GM12891 (cell line): ENCODE measurements around the gene PHKA2.

Source experiments
- DNase-seq: peaks from one replicate; pipeline ENCODE4 v3.0.0; 2011; ENCODE audit warnings: low spot score; ENCODE audit not compliant: insufficient read length
- FAIRE-seq: peaks from 2 replicates; lab custom pipeline; 2011; peaks lifted over from hg19 to GRCh38; lab: Jason Lieb, UNC
- PAX5 ChIP-seq: IDR thresholded peaks from 2 replicates; pipeline ENCODE4 v1.6.1; 2011; ENCODE audit warnings: low read length, moderate library complexity, mild to moderate bottlenecking; ENCODE audit not compliant: insufficient read depth, severe bottlenecking
- POLR2A ChIP-seq: IDR thresholded peaks from 2 replicates; pipeline ENCODE4 v1.6.1; 2011; ENCODE audit warnings: low read depth, low read length, control low read depth
- POLR2AphosphoS5 ChIP-seq: IDR thresholded peaks from 2 replicates; pipeline ENCODE4 v1.6.1; 2011; ENCODE audit warnings: low read depth, low read length, control low read depth
- POU2F2 ChIP-seq: IDR thresholded peaks from 2 replicates; pipeline ENCODE4 v1.6.1; 2011; ENCODE audit warnings: low read depth, mild to moderate bottlenecking, control low read depth, low read length, moderate library complexity
- SPI1 ChIP-seq: IDR thresholded peaks from 2 replicates; pipeline ENCODE4 v1.6.1; 2011; ENCODE audit warnings: low read depth, low read length, control low read depth
- TAF1 ChIP-seq: IDR thresholded peaks from 2 replicates; pipeline ENCODE4 v1.6.1; 2011; ENCODE audit warnings: low read depth, low read length, control low read depth

The PHKA2 gene

DNA sequence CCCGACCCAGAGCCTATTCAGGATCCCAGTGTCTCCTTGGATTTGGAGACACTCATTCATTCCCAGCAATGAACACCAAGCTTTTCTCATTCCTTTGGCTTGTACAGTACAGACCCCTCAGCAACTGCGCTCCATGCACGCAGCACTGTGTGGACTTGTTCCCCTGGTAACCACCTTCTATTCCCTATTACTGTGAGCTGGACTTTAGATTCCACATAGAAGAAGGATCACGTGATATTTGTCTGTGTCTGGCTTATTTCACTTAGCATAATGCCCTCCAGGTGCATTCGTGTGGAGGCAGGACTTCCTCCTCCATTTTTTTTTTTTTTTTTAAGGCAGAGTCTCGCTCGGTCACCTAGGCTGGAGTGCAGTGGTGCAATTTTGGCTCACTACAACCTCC is 106.4 kb downstream of the PHKA2 start:
- DNase-seq (no peak), FAIRE-seq (no peak)
- TF ChIP-seq POLR2A: no peak
- TF ChIP-seq TAF1: no peak
- TF ChIP-seq POU2F2: no peak
- no peak for TF ChIP-seq POLR2AphosphoS5
- no peak for TF ChIP-seq SPI1
- TF ChIP-seq PAX5: no peak

- FAIRE-seq (no peak), DNase-seq (no peak)
Measured at GRCh38 chrX:18875256-18875878, 108.5 kb downstream of the PHKA2 start.

GRCh38 chrX:18874560-18875255 is 109.2 kb downstream of the PHKA2 start:
- no peak for FAIRE-seq
- TF ChIP-seq SPI1 (no peak), POLR2A (no peak), PAX5 (no peak), POU2F2 (no peak), POLR2AphosphoS5 (no peak), TAF1 (no peak)
- DNase-seq: no peak

More at GRCh38 chrX:18875256-18875878, 108.5 kb downstream of the PHKA2 start:
- TF ChIP-seq SPI1: no peak
- TF ChIP-seq TAF1: no peak
- no peak for TF ChIP-seq POLR2A
- no peak for TF ChIP-seq POU2F2
- no peak for TF ChIP-seq PAX5

DNA sequence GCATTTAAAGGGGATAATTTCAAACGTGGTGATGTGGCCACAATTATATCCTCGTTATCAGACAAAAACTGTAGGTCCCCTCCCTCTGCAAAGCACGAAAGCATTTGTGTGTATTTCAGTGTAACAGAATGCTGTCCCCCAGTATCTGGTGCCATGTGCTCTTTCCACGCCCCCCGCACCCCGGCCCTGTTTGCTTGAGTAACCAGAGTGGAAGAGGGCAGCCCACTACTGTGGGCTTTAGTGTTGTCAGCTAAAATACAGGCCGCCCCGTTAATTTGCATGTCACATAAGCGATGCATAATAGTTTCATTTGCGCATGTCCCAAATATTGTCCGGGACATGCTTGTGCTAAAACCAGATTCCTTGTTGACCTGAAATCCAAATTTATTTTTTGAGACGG is 110.1 kb downstream of the PHKA2 start:
- no peak for TF ChIP-seq TAF1
- no peak for TF ChIP-seq POU2F2
- TF ChIP-seq POLR2A: no peak
- no peak for TF ChIP-seq PAX5
- TF ChIP-seq POLR2AphosphoS5: no peak
- no peak for TF ChIP-seq SPI1
- DNase-seq (no peak), FAIRE-seq (no peak)

DNA sequence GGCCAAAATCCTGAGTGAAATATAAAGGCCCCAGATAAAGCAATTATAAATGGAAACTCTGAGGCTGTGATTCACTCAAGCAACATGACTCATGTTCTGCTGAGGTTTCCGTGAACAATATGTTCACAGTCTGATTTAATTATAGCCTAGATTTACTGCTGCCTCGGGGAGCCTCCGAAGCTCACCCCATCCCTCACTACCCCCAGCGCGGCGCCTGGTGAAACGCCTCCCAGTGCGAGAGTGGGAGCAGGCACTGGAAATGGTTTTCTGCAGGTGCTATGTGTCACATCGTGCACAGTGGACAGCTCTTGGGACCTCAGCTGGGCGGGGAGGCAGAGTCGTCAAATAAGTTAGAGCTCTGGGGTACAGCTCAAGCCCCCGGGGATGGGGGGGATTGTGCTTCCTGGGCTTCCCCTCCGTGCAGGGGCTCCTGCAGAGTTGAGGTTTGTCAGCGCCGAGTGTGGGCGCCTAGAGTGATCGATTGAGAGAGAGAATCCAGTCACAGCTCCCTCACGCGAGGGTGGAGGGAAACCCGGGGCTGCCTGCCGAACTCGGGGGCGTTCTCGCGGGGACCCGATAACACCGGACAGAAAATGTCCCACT is 110.6 kb downstream of the PHKA2 start:
- TF ChIP-seq PAX5 (no peak), POU2F2 (no peak)
- DNase-seq: no peak
- FAIRE-seq: no peak

DNA sequence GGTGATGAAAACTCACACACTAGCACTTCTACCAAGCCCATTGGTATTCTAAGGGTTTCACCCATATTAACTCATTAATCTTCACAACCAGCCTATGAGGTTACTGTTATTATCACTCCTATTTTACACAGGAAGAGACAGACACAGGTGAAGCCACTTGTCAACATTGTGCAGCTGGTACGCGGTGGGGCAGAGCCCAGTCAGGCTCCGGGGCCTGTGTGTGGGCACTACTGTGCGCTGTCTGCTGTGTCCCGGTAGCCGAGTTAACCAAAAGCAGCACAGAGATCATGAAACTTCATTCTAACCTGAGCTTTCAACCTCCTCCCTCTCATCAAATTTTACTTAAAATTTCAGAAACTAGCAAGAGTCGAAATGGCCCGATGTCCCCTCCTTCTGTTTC is 111.3 kb downstream of the PHKA2 start:
- FAIRE-seq: no peak
- TF ChIP-seq TAF1 (no peak), PAX5 (no peak), POU2F2 (no peak), POLR2A (no peak), SPI1 (no peak)

DNA sequence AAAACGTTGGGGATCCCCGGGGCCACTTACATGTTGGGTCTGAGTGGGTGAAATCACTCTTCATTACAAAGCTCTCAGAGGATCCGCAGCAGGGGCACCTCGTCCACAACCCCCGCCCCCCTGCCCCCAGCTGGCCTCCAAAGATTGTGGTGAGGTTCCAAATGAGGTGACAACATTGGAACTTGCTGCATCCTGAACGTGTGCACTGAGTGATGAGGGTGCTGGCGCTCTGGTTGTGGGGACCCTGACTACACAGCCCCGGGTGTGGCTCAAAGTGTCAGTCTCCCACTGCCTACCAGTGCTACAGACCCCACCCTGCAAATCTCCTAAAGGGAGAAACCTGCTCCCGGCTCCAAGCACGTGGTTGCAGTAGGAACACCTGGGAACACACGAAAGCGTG is 111.9 kb downstream of the PHKA2 start:
- no peak for DNase-seq
- FAIRE-seq: no peak

More for the DNA sequence above, 111.3 kb downstream of the PHKA2 start:
- DNase-seq: no peak

DNA sequence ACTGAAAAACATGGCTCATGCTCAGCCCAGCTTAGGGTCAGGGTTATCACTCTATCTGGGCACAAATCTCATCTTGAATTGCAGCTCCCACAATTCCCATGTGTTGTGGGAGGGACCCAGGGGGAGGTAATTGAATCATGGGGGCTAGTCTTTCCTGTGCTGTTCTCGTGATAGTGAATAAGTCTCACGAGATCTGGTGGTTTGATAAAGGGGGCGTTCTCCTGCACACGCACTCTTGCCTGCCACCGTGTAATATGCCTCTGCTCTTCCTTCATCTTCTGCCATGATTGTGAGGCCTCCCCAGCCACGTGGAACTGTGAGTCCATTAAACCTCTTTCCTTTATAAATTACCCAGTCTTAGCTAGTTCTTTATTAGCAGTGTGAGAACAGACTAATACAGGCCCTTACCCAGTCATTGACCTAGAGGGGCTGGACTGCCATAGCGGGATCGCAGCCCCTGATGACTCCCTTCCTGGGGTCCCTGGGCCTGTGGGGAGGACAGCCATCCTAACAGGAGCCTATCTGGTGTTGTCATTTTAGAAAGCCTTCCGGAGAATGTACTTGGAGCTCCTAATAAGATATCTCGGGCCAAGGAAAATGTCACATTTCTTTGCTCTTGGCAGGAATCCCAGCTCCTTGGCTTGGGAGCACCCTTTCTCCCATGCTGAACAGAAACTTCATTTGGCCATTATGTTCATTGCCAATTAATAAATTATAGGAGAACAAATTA is 112.6 kb downstream of the PHKA2 start:
- DNase-seq: no peak
- TF ChIP-seq POU2F2 (no peak), TAF1 (no peak), POLR2AphosphoS5 (no peak), POLR2A (no peak), SPI1 (no peak), PAX5 (no peak)
- no peak for FAIRE-seq

More for the DNA sequence above, 111.9 kb downstream of the PHKA2 start:
- no peak for TF ChIP-seq POU2F2
- TF ChIP-seq SPI1: no peak
- no peak for TF ChIP-seq TAF1
- no peak for TF ChIP-seq POLR2AphosphoS5
- no peak for TF ChIP-seq PAX5
- TF ChIP-seq POLR2A: no peak

- no peak for FAIRE-seq
Measured at GRCh38 chrX:18864390-18864920, 119.5 kb downstream of the PHKA2 start.

More at GRCh38 chrX:18864390-18864920, 119.5 kb downstream of the PHKA2 start:
- DNase-seq: no peak
- no peak for TF ChIP-seq POU2F2
- no peak for TF ChIP-seq SPI1
- TF ChIP-seq POLR2AphosphoS5: no peak
- TF ChIP-seq POLR2A: no peak
- no peak for TF ChIP-seq TAF1
- no peak for TF ChIP-seq PAX5
